HepG2 (cell line): ENCODE results near the gene FGFR1OP2. TPM values are rescaled to one million over a fixed set of nuclear protein-coding genes. Genes with fewer than 3 reads are reported as not detected.

Experiments
- ATAC-seq: fragments of 200-7000 bp; cut with Tn5 transposase; 3 replicates; pipeline ENCODE4 v1.9.1; 2020; ENCODE audit warnings: mild to moderate bottlenecking, moderate library complexity
- BruUV-seq: library from RNA; stranded (reverse); fragments of 400-500 nt; replicated peaks from 2 replicates; lab custom pipeline; 2021; lab: Mats Ljungman, UMichigan
- CTCF ChIA-PET: fragments of 300-600 bp; formaldehyde crosslinking; extraction: SDS; loops from one replicate; lab custom pipeline; 2021; ENCODE audit warnings: low total read pairs, inconsistent platforms, low intra/inter-chr PET ratio; lab: Yijun Ruan, JAX
- POLR2A ChIA-PET: fragments of 350-600 bp; sonication (Branson Sonifier 250); formaldehyde crosslinking; loops from one replicate; lab custom pipeline; 2020; ENCODE audit warnings: antibody characterized with exemption, inconsistent platforms; lab: Yijun Ruan, JAX
- DNase-seq: peaks from one replicate; pipeline ENCODE4 v3.0.0-alpha.2; 2015; ENCODE audit warnings: low spot score
- FAIRE-seq: peaks from 3 replicates; lab custom pipeline; 2011; peaks lifted over from hg19 to GRCh38; lab: Jason Lieb, UNC
- H2AFZ ChIP-seq: one replicate; pipeline ENCODE4 v1.6.1; 2011; ENCODE audit warnings: low read length, inconsistent platforms
- H3K27ac ChIP-seq: fragments of 300-600 bp; 3 replicates; pipeline ENCODE4 v1.8.0; 2011; ENCODE audit warnings: mixed run types, mild to moderate bottlenecking, mixed read lengths, low read length, inconsistent platforms; ENCODE audit not compliant: insufficient read depth; ENCODE audit errors: extremely low read length
- H3K27me3 ChIP-seq, 2 experiments: fragments of 200-600 bp in 1 of 2; 2 replicates in 1 of 2; 3 replicates in 1 of 2; pipeline versions ENCODE4 v1.6.0 to v1.8.0; 2011; ENCODE audit warnings: low read length in 2 of 2, mild to moderate bottlenecking in 2 of 2, moderate library complexity in 2 of 2, inconsistent platforms in 1 of 2; ENCODE audit not compliant: insufficient read depth in 2 of 2, control insufficient read depth in 1 of 2
- H3K36me3 ChIP-seq, 2 experiments: fragments of 200-600 bp in 1 of 2; replicated peaks in 1 of 2; 2 replicates in 1 of 2; 3 replicates in 1 of 2; pipeline versions ENCODE4 v1.5.1 to v1.8.0; 2011; ENCODE audit warnings: low read length in 2 of 2, inconsistent platforms in 1 of 2; ENCODE audit not compliant: insufficient read depth in 2 of 2, control insufficient read depth in 1 of 2
- H3K4me1 ChIP-seq: 2 replicates; pipeline ENCODE4 v1.5.1; 2012; ENCODE audit warnings: low read length, inconsistent platforms; ENCODE audit not compliant: insufficient read depth
- H3K4me2 ChIP-seq: 2 replicates; pipeline ENCODE4 v1.6.0; 2011; ENCODE audit warnings: low read depth, low read length, inconsistent platforms
- H3K4me3 ChIP-seq, 3 experiments: fragments of 200-600 bp in 1 of 3; sonication (generic), shearing (Covaris generic) in 1 of 3; replicated peaks in 1 of 3; 2 replicates each; pipeline ENCODE4 v1.5.1; 2011 to 2016; ENCODE audit warnings: low read length in 3 of 3, inconsistent platforms in 2 of 3, low read depth in 2 of 3, mild to moderate bottlenecking in 2 of 3, control low read depth in 1 of 3, mixed read lengths in 1 of 3; ENCODE audit not compliant: insufficient read depth in 1 of 3
- H3K79me2 ChIP-seq: one replicate; pipeline ENCODE4 v1.6.1; 2011; ENCODE audit warnings: low read length, inconsistent platforms; ENCODE audit not compliant: insufficient read depth
- H3K9ac ChIP-seq: 2 replicates; pipeline ENCODE4 v1.6.0; 2011; ENCODE audit warnings: mild to moderate bottlenecking, low read depth, low read length, inconsistent platforms; ENCODE audit not compliant: insufficient read depth
- H3K9me3 ChIP-seq: 2 replicates; pipeline ENCODE4 v1.5.1; 2012; ENCODE audit warnings: mild to moderate bottlenecking, low read length
- H4K20me1 ChIP-seq: 2 replicates; pipeline ENCODE4 v1.6.0; 2011; ENCODE audit warnings: inconsistent platforms, mild to moderate bottlenecking, low read length, moderate library complexity; ENCODE audit not compliant: insufficient read depth
- SAP130 ChIP-seq: IDR thresholded peaks from 2 replicates; pipeline ENCODE4 v1.6.1; 2016; ENCODE audit warnings: low read depth
- SIX4 ChIP-seq: sonication (generic); formaldehyde crosslinking; IDR thresholded peaks from 2 replicates; pipeline ENCODE4 v1.4.0; 2020; ENCODE audit warnings: missing genetic modification reagents
- TGIF2 ChIP-seq: IDR thresholded peaks from 2 replicates; pipeline ENCODE4 v1.6.1; 2016; ENCODE audit warnings: control low read depth, missing compliant biosample characterization
- ZNF20 ChIP-seq: sonication (generic); formaldehyde crosslinking; IDR thresholded peaks from 2 replicates; pipeline ENCODE4 v1.4.0; 2020; ENCODE audit warnings: mild to moderate bottlenecking, moderate library complexity, missing genetic modification reagents
- WGBS: methylation state at CpG from one replicate; pipeline ENCODE4 v1.1.6; 2017; ENCODE audit warnings: low lambda C conversion rate; 5-methylcytosine and 5-hydroxymethylcytosine counted together
- in situ Hi-C: cut with HindIII; loops from 2 replicates; pipeline ENCODE4 v1.10.0; 2017; ENCODE audit warnings: low pct_unique_long_range_greater_than_20kb; ENCODE audit not compliant: extremely low pct_ligation_motif_present
- intact Hi-C: fragments of 100-400 bp; cut with micrococcal nuclease; formaldehyde crosslinking; loops from one replicate; pipeline ENCODE4 v1.10.0; 2022; ENCODE audit not compliant: unreplicated experiment
- polyA plus RNA-seq, 8 experiments: library from polyadenylated mRNA; depleted of rRNA in 3 of 8; stranded (reverse) in 7 of 8; unstranded in 1 of 8; fragments of >200 nt; fragmentation: Illumina TruSeq in 4 of 8; extraction: Trizol in 4 of 8; gene quantifications; 2 replicates each; pipeline versions ENCODE4 v1.2.1 to v1.2.3, GENCODE V29; 2011 to 2016; ENCODE audit warnings: low read depth in 4 of 8, missing spikeins in 1 of 8, mixed read lengths in 1 of 8; ENCODE audit not compliant: insufficient read depth in 1 of 8
- total RNA-seq, 5 experiments: library from RNA; depleted of rRNA; stranded (reverse); fragments of >200 nt; fragmentation: Illumina TruSeq; extraction: Trizol; gene quantifications; 2 replicates each; pipeline ENCODE4 v1.2.3, GENCODE V29; 2016; ENCODE audit warnings: low read depth in 1 of 5
- TF ChIP-seq, protein P1 (sequence below): sonication (generic); IDR thresholded peaks from 2 replicates; pipeline ENCODE4 v1.6.1; 2016; ENCODE audit warnings: low read depth, borderline replicate concordance
- TF ChIP-seq, protein P2 (sequence below): sonication (generic); formaldehyde crosslinking; IDR thresholded peaks from 2 replicates; pipeline ENCODE4 v1.8.0; 2022; ENCODE audit warnings: missing genetic modification reagents, mild to moderate bottlenecking, moderate library complexity, borderline replicate concordance

Gene FGFR1OP2
- total and polyA plus RNA-seq, 2 of the 13 experiments (the other 11 are each of a cell fraction or from before 2014, with no cell fraction given): 18.3 to 38.1 TPM

DNA sequence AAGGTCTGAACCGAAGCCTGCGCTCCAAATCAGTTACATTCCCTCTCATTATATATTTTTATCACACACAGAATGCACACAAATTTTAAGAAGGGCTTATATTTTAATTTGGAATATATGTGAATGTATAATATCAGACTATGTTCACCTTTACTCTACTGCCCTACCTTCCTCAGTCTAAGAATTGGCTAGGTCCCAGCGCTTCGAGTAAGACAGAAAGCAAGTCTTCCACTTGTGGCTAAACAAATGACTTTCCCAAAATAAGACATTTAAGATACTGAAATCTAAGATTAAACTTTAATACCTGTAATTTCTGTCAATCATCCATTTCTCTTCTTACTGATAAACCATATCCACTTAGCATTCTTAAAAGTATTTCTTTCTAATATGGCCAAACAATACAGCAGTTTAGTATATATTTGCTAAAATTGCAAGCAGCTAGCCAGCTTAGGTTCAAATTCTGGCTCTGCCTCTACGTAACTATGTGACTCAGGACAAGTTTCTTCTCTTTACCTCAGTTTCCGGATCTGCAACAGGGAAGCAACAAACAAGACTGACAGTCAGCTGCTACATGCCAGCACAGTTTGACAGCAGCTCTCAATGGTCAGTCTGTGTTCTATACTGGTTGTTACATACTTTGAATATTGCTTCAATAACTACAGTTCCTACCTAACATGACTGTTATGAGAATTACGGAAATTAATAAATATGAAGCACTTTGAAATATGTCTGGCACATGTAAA is 2.5 kb upstream of the FGFR1OP2 start:
- WGBS: 91% methylated on average over 7 of the region's 7 CpGs
- H3K4me1 ChIP-seq: peaks cover 36% of the 10 kb centered on the region
- BruUV-seq: no TSS peak
- ATAC-seq (no peak), DNase-seq (no peak), FAIRE-seq (no peak)
- peaks cover 10% of the 10 kb centered on the region for H4K20me1 ChIP-seq
- intact Hi-C loops (loop anchor here (5.0 kb wide), 1 partner anchor 49 kb away; no protein-coding TSS in a partner anchor), in situ Hi-C loops (loop anchor here (5.0 kb wide), 1 partner anchor 76 kb away; the partner anchor contains the start of gene TM7SF3)
- H3K27ac ChIP-seq: no peak overlapping the region
- peaks cover 1 to 8% of the 10 kb centered on the region in 2 experiments; a peak in 4 of 5 replicates for H3K36me3 ChIP-seq
- peak overlapping the region; percentile 90 for H3K4me2 ChIP-seq
- ChIA-PET POLR2A (no interaction called here), CTCF (no interaction called here)
- peak overlapping the region; percentile 31 for H3K9ac ChIP-seq
- no peaks in the 10 kb centered on the region; a peak in 2 of 5 replicates for H3K27me3 ChIP-seq
- no peak overlapping the region for H2AFZ ChIP-seq
- H3K4me3 ChIP-seq: peak overlapping the region in 2 of 3 experiments; percentile 88 to 99; a peak in 4 of 6 replicates
- no peaks in the 10 kb centered on the region for H3K9me3 ChIP-seq
- peaks cover 54% of the 10 kb centered on the region for H3K79me2 ChIP-seq
- TF ChIP-seq SIX4 (CRISPR knock-in tag) (no peak), TGIF2 (CRISPR knock-in tag) (peak; percentile 88; the same call in 1 of the 2 replicates), ZNF20 (CRISPR knock-in tag) (no peak), SAP130 (CRISPR knock-in tag) (peak; percentile 63)
- TF ChIP-seq, protein P1, sequence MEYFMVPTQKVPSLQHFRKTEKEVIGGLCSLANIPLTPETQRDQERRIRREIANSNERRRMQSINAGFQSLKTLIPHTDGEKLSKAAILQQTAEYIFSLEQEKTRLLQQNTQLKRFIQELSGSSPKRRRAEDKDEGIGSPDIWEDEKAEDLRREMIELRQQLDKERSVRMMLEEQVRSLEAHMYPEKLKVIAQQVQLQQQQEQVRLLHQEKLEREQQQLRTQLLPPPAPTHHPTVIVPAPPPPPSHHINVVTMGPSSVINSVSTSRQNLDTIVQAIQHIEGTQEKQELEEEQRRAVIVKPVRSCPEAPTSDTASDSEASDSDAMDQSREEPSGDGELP: peak; percentile 67; the same call in 1 of the 2 replicates
- TF ChIP-seq, protein P2, sequence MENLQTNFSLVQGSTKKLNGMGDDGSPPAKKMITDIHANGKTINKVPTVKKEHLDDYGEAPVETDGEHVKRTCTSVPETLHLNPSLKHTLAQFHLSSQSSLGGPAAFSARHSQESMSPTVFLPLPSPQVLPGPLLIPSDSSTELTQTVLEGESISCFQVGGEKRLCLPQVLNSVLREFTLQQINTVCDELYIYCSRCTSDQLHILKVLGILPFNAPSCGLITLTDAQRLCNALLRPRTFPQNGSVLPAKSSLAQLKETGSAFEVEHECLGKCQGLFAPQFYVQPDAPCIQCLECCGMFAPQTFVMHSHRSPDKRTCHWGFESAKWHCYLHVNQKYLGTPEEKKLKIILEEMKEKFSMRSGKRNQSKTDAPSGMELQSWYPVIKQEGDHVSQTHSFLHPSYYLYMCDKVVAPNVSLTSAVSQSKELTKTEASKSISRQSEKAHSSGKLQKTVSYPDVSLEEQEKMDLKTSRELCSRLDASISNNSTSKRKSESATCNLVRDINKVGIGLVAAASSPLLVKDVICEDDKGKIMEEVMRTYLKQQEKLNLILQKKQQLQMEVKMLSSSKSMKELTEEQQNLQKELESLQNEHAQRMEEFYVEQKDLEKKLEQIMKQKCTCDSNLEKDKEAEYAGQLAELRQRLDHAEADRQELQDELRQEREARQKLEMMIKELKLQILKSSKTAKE (CRISPR knock-in tag): no peak
